NK-92 (cell line): ENCODE results near the gene MIEF1.

Experiments used
- DNase-seq: peaks from one replicate; lab custom pipeline; 2025; ENCODE audit not compliant: unreplicated experiment; lab: John Stamatoyannopoulos, UW

The MIEF1 gene

GRCh38 chr22:39470451-39471291 is 31.4 kb upstream of the MIEF1 start:
- DNase-seq, result no peak

GRCh38 chr22:39471381-39472141 is 30.5 kb upstream of the MIEF1 start:
- DNase-seq, result no peak

- DNase-seq, result no peak
Measured at GRCh38 chr22:39472570-39473556, 29.2 kb upstream of the MIEF1 start.

- DNase-seq, result no peak
Measured at GRCh38 chr22:39473851-39474250, 28.2 kb upstream of the MIEF1 start.

- DNase-seq, result no peak
Measured at GRCh38 chr22:39474351-39475111, 27.6 kb upstream of the MIEF1 start.

- no peak for DNase-seq
Measured at GRCh38 chr22:39475337-39475736, 26.8 kb upstream of the MIEF1 start.

GRCh38 chr22:39475902-39476301 is 26.2 kb upstream of the MIEF1 start:
- DNase-seq, result no peak

- no peak for DNase-seq
Measured at GRCh38 chr22:39476664-39477063, 25.4 kb upstream of the MIEF1 start.

- DNase-seq, result no peak
Measured at GRCh38 chr22:39477542-39477941, 24.5 kb upstream of the MIEF1 start.

GRCh38 chr22:39478441-39478850 is 23.6 kb upstream of the MIEF1 start:
- no peak for DNase-seq

GRCh38 chr22:39479254-39479653 is 22.8 kb upstream of the MIEF1 start:
- DNase-seq, result no peak

- no peak for DNase-seq
Measured at GRCh38 chr22:39480557-39480956, 21.5 kb upstream of the MIEF1 start.

GRCh38 chr22:39481054-39481453 is 21.0 kb upstream of the MIEF1 start:
- no peak for DNase-seq

GRCh38 chr22:39481595-39481994 is 20.5 kb upstream of the MIEF1 start:
- no peak for DNase-seq

GRCh38 chr22:39482768-39483167 is 19.3 kb upstream of the MIEF1 start:
- DNase-seq, result no peak

- no peak for DNase-seq
Measured at GRCh38 chr22:39486951-39487825, 14.9 kb upstream of the MIEF1 start.

- DNase-seq, result no peak
Measured at GRCh38 chr22:39487826-39488520, 14.1 kb upstream of the MIEF1 start.

GRCh38 chr22:39488563-39489083 is 13.5 kb upstream of the MIEF1 start:
- DNase-seq, result no peak
